NCI-H2029 treated with DMSO at 0.1 percent for 48 hours (cell line): ENCODE results near the gene SRSF4.
A peak's percentile ranks its signal among the peaks of the same experiment; 100 is the strongest.

Experiments used
- DNase-seq: peaks from one replicate; lab custom pipeline; 2025; lab: John Stamatoyannopoulos, UW

Gene SRSF4

DNA sequence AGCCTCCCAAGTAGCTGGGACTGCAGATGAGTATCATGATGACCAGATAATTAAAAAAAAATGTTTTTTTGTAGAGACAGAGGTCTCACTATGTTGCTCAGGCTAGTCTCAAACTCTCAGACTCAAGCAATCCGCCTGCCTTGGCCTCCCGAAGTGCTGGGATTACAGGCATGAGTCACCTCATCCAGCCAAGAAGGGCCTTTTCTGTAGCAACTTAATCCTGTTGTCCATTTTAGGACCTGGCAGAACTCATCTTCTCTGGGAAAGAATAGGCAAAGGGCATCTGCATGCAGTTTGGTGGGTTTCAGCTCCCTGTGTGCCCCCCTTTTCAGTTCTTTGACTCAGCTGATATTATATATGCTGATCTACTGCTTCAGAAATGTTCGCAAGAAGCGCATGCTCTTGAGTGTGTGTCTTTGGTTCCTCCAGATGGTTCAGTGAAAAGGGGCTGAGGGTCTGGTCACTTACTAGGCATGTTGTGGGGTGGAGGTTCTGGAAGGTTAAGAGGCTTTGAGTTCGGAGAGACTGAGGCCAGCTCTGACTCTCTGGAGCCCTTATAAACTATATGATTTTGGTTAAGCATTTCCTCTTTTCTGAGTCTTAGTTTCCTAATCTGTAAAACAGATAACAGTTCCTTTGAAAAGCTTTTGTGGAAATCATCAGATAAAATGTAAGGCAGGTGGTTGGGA, 19.4 kb upstream of the SRSF4 start:
- no peak for DNase-seq

DNA sequence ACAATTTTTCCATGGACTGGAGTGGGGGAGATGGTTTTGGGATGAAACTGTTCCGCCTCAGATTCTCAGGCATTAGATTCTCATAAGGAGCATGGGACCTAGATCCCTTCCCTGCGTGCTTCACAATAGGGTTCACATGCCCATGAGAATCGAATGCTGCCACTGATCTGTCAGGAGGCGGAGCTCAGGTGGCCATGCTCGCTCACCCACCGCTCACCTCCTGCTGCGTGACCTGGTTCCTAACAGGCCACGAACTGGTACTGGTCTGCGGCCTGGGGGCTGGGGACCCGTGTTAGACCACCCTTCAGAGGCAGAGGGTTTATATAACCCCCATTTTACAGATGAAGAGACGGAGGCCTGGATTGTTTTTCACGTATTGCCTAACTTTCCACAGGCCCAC, 16.3 kb upstream of the SRSF4 start:
- no peak for DNase-seq

DNA sequence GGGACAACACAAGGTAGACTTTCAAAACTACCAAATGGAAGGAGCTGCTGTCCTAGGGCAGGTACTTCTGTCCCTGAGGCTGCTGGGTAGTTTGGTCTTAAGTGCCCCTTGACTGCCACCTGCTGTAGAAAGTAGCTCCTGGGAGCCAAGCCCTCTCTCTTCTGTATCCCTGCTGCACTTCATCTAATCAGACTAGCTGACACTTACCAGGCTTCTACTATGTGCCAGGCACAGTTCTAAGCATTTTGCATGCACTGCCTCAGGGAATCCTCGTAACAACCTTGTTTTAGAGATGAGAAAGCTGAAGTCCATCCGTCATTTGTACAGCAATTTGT, 15.9 kb upstream of the SRSF4 start:
- DNase-seq: peak; percentile 40

DNA sequence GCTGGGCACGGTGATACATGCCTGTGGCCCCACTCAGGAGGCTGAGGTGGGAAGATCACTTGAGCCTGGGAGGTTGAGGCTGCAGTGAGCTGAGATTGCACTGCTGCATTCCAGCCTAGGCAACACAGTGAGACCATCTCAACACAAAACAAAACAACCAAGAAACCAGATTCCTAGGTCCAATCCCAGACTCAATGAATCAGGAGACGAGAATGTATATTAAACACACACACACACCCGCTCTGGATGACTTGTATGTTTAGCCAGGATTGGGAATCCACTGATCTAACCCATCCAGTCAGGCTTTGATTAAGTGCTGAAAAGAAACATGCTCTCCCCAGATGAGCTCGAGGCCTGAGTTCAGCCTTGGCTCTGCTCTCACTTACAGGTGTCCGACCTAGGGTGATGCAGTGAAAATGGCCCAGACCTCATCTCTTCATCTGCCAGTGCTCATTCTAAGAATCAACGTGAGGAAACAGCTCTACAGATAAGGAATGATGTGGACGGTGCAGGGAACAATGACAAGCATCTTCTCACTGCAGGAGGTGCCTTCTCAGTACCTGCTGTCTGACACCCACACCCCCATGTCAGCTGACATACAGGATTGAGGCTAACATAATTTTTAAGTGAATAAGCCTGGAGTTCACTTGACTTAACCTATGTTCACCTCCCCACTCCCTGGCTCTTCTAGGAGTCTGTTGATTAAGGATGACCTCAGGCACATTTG, 15.3 kb upstream of the SRSF4 start:
- DNase-seq: no peak

DNA sequence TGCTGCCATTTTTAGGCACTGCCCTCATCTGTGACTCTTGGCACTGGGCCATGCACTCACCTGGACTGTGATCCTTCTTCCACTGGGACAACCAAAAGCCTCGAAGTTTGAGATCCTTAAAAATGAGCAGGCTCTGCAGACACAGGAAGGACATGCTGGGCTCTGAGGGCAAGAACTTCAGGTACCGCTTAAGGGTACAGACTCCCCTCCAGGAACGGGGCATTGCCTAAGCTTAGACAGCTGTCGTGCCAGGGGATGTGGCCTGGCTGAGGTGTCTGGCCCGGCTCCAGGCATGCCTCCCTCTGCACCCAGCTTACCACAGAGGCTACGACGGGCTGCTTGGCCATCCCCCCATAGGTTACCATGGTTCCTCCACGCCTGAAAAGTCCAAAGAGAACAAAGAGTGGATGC, 14.2 kb upstream of the SRSF4 start:
- peak; percentile 16 for DNase-seq

DNA sequence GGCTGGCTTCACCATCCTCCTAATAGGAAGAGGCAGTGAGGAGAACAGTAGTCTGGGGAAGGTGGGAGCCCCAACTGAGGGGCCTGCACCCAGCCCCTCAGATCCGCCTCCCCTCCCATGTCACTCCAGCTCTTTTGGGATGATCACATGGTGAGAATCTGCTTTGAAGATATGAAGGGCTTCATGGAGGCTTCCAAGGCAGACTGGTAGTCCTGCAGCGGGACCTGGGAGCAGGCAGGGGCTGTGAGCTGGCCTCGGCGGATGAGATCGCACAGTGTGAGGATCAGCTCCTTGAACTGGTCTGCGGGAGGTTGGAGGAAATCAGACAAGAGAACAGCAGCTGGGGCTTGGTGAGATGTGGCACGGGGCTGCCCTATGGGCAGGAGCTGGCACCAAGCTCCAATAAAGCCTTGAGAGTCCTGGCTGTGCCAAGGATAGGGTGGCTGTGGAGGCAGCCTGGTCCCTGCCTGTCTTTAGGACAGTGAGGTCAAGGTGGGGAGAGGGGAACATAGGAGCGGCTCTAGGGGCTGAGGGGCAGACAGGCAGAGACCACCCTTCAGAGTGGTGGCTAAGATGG, 12.3 kb upstream of the SRSF4 start:
- no peak for DNase-seq

DNA sequence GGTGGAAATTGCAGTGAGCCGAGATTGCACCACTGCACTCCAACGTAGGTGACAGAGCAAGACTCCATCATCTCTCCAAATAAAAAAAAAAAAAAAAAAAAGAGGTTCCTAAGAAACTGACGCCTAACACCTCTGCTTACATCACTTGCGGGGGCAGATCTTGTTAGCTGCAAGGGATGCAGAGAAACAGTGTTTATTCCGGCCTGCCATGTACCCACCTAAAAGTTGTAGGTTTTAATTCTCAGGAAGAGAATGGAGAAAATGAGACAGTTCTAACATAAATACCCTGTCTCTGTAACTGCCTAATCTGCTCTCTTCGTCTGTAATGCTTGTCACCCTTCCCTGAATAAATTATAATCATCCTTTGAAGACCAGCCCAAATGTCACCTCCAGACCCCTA, 9.0 kb upstream of the SRSF4 start:
- DNase-seq: no peak

DNA sequence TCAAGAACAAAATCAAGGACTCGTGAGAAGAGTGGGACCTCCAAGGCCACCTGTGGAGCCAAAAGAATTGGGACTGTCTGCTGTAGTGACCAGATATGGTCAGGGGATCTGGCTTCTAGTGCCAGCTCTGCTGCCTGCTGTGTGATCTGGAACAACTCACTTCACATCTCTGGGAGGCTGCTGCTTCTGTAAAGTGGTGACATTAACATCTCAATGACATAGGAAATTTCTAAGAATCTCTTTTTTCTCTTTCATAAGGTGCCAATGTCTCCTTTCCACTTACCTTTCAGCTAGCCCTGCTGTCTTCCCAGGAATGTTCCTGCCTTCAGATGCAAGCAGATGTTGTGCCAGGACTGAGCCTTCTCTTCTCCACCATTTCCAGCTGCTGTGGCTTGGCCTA, 5.0 kb upstream of the SRSF4 start:
- DNase-seq: no peak

DNA sequence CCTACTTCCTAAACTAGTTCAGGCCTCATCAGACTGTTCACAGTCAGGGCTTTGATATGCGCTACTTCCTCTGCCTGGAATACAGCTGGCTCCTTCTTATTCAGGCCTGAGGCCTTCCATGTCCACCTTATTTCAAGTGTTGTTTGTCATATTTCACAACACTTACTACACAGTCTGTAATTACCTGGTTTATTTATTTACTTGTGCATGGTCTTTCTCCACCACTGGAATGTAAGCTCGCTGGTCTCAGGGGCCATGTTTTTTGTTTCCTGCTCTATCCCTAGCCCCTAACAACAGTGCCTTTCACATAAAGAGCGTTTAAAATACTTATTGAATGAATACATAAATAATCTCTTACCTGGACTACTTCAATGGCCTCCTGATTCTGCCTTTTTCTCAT, 4.6 kb upstream of the SRSF4 start:
- DNase-seq: no peak

DNA sequence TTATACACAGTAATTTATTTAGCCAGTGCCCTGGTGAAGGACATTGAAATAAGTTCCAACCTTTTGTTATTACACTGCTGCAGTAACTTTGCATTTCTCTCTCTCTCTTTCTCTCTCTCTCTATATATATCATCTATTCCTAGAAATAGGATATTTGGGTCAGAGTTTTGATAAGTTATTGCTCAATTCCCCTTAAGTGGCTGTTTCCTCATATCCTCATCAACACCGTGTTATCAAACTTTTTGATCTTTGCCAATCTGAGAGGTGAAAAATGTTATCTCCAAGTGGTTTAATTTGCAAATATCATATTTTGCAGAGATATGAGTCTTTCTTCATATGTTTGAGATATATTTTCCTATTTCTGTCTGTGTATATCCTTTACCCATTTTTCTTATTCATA, 1.6 kb upstream of the SRSF4 start:
- no peak for DNase-seq

DNA sequence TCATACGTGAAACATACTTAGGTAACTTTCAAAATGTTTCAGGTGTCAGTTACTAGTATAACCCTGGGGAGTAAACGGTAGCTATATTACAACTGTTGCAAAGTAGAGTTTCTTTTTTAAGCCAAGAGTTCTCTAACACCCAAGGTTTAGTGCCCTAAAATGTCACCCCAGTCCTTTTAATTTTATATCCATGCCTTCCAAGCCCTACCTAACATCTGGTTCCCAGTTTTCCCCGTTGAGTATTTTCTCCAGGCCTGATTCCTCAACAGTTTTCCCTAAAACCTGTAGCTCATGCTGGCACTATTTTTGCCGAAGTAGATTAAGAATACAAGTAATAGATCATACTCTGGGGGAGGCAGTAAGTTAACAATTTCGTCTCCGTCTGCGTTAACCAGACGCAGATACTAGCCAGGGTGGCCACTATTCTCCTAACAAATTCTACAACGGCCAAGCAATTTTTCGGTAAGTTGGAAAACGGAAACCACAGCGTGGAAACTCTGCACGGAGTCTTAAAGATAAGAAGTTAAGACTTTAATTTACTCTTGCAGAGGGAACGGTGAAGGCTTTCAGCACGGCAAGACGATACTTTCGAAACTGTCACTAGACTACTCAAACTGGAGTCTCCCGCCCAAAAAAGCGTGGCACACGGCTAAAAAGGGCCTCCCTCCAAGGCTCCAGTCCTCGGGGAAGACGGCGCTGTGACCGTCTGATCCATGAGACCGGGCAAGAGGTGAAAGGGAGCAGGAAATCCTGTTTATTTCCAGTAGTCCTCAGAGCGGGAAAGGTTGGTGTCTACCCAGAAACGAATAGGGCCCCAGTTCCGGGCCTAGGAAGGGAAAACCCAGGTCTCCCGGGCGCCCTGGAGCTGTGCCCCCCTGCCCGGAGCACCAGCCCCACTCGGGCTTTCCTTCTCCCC, 945 bp downstream of the SRSF4 start:
- DNase-seq: peak; percentile 26

DNA sequence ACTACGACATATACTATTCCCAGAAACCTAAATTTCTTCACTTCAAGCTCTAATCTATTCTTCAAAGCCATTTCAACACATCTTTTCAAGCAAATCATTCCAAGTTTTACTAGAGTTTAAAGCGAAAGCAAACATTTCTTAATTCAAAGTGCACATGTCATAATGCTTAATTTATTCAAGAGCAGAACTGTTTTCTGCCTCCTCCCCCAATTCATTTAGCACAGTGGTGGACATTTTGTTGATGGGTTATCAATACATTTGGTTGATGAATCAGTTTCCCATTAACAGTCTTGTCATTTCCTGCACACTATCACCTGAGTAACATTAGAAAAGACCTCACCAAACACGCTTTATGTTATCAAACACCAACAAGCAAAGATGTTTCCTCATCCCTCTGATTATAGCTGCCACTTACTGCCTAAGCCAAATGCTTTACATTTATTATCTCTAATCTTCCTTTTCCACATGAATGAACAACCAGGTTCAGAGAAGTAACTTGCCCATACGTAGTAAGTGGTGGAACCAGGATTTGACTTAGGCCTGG, 2.0 kb downstream of the SRSF4 start:
- no peak for DNase-seq

DNA sequence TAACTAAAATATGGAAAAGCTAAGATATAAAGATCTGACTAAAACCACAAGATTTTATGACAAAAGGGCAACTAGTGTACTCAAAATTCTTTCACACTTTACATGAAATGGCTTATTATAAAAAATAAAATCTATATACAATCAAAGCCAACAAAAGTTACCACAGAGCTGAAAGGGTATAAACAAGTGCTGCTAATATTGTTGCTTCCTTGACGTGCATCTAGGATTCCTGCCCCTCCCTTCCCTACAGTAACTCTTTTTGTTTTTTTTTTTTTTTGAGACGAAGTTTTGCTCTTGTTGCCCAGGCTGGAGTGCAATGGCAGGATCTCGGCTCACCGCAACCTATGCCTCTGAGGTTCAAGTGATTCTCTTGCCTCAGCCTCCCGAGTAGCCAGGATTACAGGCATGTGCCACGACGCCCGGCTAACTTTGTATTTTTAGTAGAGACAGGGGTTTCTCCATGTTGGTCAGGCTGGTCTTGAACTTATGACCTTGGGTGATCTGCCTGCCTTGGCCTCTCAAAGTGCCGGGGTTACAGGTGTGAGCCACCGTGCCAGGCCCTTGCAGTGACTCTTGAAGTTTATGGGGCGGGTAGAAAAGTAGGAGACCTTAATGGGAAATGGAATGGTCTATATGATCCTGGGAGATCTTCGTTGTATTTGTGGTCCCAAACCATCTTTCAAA, 4.5 kb downstream of the SRSF4 start:
- no peak for DNase-seq

DNA sequence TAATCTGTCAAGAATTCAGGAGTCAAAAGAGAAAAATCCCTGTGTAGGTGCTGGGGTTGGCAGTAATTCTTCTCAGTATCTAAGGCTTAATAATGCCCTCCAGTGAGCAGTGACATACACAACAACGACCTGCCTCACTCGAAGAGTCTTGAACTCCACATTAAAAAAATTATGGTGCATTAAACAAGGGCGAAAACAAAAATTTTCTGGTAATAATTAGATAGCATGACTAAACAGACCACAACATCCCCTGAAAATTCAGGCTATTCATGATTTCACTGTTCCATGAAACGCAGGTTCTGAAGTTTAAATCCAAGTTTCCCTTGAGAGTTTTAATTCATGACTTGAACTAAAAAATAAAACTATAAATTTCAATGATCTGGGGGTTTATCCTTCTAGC, 5.1 kb downstream of the SRSF4 start:
- DNase-seq: no peak

DNA sequence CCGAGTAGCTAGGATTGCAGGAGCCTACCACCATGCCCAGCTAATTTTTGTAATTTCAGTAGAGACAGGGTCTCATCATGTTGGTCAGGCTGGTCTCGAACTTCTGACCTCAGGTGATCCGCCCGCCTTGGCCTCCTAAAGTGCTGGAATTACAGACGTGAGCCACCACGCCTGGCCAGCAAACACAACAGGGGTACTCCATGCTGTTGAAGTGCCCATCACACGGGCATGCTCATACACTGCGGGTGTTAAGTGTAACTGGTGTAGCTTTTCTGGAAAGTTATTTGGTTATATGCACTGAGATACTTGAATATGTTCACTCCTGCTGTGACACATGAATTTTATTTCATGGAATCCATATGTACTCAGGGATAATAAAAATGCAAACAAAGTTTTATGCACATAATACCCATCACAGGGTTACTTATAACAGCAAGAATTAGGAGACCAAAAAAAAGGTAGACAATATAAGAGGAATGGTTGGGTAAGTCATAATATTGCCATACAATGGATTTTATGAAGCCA, 9.2 kb downstream of the SRSF4 start:
- no peak for DNase-seq

DNA sequence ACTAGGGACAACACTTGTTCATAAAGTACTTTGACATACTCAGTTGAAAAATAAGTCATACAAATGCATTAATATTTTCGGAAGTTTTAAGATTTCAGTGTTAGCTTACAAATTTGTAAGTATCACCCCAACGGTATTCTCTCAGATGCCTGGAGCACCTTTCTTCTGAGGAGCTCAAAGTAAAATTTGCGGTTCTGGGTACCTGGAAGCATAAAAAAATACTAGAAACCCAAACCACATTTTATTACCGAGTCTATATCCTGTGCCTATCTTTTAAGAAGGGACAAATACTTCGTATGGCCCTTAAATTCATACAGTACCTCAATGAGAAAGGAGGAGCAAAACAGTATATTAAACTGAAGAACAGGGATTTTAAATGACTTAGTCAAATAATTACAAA, 10.2 kb downstream of the SRSF4 start:
- no peak for DNase-seq

DNA sequence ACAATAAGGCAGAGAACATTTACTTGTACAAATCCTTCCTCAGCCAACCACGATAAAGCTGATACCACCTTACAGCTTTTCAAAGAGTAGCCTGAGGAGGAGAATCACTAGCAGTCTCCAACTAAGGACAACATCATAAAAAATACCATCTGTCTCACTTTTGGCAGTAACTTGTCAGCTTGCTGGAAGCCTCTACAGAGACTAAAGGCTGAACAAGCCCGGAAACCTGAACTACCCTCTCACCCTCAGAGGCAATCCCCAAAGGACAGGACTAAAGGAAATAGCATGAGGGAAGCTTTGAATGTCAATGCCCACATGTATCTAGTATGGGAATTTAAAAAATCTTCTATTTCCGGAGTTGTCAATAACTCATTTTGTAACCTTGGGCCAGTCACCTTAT, 10.6 kb downstream of the SRSF4 start:
- no peak for DNase-seq

DNA sequence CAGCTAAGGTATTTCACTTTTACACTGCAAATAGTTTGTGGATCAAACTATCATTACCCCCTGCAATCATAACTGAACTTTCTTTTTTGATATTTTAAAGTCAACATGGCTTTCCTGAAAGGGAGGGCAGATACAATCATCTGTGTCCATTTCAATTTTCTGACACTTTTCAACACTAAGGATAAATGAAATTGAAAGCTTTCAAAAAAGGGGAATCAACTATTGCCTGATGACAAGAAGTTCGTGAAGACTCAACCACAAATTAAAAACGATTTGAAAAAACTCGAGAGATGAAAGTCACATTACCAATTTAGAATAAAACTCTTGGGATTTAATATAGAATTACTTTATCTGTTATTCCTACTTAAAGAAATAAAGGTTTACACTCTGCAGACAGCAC, 11.7 kb downstream of the SRSF4 start:
- no peak for DNase-seq

DNA sequence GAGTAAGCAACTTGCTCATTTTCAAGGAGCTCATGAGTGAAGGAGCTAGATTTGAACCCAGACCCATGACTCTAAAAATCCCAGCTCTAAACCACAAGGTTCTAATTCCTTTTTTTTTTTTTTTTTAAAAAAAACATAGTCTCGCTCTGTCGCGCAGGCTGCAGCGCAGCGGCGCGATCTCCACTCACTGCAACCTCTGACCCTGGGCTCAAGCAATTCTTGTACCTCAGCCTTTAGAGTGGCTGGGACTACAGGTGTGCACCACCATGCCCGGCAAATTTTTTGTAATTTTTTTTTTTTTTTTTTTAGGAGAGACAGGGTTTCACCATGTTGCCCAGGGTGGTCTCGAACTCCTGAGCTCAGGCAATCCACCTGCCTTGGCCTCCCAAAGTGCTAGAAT, 13.8 kb downstream of the SRSF4 start:
- DNase-seq: no peak

DNA sequence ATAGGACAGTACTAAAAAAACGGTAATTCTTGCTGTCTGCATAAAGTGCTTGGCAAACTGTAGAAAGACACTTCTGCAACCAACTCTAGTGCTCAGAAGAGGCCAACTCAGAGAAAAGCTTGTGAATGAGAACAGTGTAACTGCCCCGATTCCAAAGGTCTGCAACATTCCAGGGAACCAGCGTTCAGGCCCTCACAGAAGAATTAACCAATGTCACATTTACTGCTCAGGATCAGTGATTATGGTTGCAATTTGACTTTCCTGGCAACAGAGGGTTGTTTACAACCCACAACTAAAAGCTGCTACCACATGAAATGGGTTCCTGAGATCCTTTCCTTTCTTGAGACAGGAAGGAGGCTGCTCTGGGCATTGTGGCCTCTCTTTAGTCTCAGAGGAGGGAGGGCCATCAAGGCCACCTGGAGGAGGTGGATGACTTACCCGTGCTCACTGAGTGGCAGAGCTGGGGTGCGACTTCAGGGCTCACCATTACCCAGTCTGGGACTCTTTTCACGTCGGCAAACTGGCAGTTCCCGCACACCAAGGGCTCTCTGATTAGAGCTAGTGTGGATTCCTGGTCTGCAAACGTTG, 15.3 kb downstream of the SRSF4 start:
- DNase-seq: no peak

DNA sequence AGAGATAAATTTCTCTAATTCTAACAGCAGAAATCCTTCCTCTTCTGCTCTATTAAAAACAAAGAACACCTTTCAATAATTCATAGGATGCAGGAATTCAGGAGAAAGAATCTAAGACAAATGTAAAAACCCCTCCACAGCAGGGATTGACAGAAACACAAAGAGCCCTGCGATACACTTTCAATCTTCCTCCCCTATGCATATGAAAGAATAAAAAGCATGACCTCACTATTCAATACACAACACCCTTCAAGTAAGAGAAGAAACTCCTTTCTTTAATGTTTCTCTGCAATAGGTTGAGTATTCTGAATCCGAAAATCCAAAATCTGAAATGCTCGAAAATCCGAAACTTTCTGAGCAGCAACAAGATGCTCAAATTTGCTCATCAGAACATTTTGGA, 17.1 kb downstream of the SRSF4 start:
- no peak for DNase-seq
